Stimulated activated memory B cell treated with anti-CD40 and anti-IgM and Interleukin-4, amounts not matched to agents 10 μg/mL and 1 μg/mL and 100 μg/mL, for 72 hours (primary cell): ENCODE measurements around the gene PRKD3.

Experiments
- ATAC-seq: fragments of 150-1000 bp; cut with Tn5 transposase; 2 replicates; pipeline ENCODE4 v1.10.0; 2021
- H3K27ac Mint-ChIP-seq: one replicate; pipeline ENCODE4 v1.8.0; 2022; ENCODE audit warnings: mild to moderate bottlenecking, mixed read lengths
- H3K27me3 Mint-ChIP-seq: one replicate; pipeline ENCODE4 v1.8.0; 2022; ENCODE audit warnings: mixed read lengths
- H3K36me3 Mint-ChIP-seq: one replicate; pipeline ENCODE4 v1.8.0; 2022; ENCODE audit warnings: mixed read lengths
- H3K4me1 Mint-ChIP-seq: one replicate; pipeline ENCODE4 v1.8.0; 2022; ENCODE audit warnings: mixed read lengths
- H3K4me3 Mint-ChIP-seq: one replicate; pipeline ENCODE4 v1.8.0; 2022; ENCODE audit warnings: mild to moderate bottlenecking, moderate library complexity, mixed read lengths
- H3K9me3 Mint-ChIP-seq: one replicate; pipeline ENCODE4 v1.8.0; 2022; ENCODE audit warnings: mixed read lengths

PRKD3 gene

DNA sequence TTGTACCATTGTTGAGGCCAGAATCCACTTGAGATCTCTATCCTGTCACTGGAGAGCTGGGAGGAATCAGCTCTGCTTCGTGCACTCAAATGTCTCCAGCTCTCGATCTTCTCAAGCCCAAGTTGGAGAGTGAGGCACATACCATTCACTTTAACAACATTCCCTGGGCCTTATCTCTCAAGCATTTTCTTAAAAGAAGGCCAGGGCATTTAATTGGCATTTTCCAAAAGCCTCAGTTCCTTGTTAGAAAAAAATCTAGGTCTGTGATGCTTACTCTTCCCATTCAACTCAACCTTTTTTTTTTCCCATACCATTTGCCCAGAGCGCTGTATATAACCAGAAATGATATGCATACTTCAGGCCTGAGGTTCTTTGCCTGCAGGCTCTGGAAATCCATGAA is 29.9 kb upstream of the PRKD3 start:
- Mint-ChIP-seq H3K4me3 (no peak overlapping the region), H3K27ac (no peak overlapping the region), H3K36me3 (no peaks in the 10 kb centered on the region), H3K4me1 (peaks cover 19% of the 10 kb centered on the region), H3K9me3 (no peaks in the 10 kb centered on the region), H3K27me3 (peaks cover 8% of the 10 kb centered on the region)
- ATAC-seq, result no peak

DNA sequence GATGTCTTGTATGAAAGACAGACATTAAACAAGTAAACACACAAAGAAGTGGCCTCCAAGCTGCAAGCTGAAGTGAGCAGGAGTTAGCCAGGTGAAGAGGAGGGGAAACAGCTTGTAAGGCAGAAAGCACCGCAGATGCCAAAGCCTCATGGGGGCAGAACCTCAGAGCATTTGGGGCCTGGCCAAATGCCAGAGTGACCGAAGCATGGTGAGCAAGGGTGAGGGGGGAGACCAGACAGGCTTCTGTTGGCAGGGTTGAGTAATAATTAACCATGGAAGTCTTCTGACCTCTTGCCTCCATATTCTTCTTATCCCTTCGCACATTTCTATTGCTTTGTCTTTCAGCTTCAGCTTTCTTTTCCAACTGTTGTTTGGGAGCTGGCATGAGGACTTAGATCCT is 25.4 kb upstream of the PRKD3 start:
- Mint-ChIP-seq H3K36me3 (no peaks in the 10 kb centered on the region), H3K4me3 (peak overlapping the region; percentile 8), H3K27me3 (peaks cover 8% of the 10 kb centered on the region), H3K27ac (peak overlapping the region; percentile 26), H3K4me1 (peaks cover 27% of the 10 kb centered on the region), H3K9me3 (no peaks in the 10 kb centered on the region)
- ATAC-seq, result peak; percentile 95

DNA sequence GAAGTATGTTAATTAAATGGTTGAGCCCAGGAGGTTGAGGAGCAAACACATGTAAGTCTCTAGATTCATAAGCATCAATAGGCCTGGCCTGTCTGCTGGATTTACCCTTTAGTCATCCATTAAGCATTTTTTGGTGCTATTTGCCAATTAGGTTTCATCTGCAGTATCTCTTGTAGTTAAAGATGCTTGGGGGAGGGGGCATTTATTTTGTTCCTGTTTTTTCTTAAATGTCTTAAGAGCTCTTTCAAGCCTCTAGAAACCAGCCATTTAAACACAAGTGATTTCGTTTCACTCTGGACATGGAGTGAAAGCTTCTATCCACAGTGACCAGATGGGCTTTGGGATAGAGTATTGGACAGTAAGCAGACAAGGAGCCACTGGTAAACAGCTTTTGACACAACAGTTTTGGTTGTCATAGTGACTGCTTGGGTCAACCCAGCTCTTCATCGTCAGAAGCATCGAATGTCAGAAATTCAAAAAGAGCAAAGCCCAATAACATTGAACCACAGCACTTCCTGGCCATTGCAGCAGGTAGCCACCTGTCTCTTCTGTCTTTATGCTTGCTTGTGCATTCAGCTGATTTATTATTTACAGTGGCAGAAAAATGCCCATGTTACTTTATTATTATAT is 24.7 kb upstream of the PRKD3 start:
- Mint-ChIP-seq H3K4me1 (peaks cover 32% of the 10 kb centered on the region), H3K4me3 (no peak overlapping the region), H3K36me3 (no peaks in the 10 kb centered on the region), H3K9me3 (no peaks in the 10 kb centered on the region), H3K27ac (peak overlapping the region; percentile 26), H3K27me3 (peaks cover 8% of the 10 kb centered on the region)
- peak; percentile 34 for ATAC-seq

DNA sequence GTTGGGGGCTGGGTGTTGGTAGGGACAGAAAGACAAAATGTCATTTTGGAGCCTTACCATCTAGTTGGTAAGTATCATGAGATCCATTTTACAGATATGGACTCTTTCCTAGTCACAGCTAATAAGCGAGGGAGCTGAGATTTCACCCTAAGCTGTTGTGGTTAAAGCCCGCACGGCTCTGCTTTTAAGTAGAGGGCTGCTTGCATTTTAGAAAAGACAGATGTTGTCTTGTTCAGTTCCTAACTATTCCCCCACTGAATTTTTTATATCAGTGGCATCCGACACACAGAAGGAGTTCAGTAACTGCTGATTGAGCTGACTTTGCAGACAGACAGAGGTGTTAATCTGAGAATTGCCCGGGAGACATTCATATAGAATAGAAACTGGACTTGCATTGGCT is 23.5 kb upstream of the PRKD3 start:
- Mint-ChIP-seq H3K27ac (no peak overlapping the region), H3K4me3 (no peak overlapping the region), H3K9me3 (no peaks in the 10 kb centered on the region), H3K4me1 (peaks cover 38% of the 10 kb centered on the region), H3K27me3 (no peaks in the 10 kb centered on the region), H3K36me3 (no peaks in the 10 kb centered on the region)
- ATAC-seq, result no peak

DNA sequence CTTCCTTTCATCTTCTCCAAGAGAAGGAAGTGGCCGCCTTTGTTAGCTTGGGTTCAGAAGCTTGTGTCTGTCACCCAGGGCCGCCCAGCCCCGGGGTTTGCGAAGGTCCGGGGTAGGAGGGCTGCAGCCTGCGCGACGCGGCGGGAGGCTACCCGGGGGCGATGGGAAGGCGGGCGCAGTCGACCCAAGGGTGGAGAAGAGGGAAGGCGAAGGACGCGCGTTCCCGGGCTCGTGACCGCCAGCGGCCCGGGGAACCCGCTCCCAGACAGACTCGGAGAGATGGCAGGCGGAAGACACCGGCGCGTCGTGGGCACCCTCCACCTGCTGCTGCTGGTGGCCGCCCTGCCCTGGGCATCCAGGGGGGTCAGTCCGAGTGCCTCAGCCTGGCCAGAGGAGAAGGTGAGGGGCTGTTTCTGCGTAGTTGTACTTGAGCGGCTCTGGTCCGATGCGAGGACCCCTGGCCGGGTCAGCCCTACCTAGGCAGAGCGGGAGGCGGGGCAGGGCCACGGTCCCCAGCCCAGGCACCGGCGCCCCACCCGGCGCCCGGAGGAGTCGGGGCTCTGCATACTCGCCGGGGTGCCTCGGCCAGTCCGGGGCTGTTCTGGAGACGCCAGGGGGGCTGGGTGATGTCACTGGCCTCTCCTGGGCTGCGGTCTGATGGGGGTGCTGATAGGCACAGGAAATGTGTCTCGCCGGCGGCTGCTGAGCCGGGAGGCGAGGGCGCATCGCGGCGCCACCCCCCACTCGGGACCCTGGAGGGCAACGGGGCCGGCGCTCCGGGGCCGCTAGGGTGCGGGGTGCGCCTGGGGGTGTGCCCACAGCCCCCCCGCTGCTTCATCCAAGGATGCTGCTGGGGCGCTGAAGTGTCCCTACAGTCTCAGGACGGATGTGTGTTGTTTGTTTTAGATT is 20.1 kb upstream of the PRKD3 start, which contains the start of gene QPCT:
Gene QPCT (plus strand): TSS at position 178 of the 909 bp plus-strand sequence. CDS start 102 bp downstream, at position 280.
- no peaks in the 10 kb centered on the region for H3K9me3 Mint-ChIP-seq
- H3K4me3 Mint-ChIP-seq, result peak within 1 kb of the TSS; percentile 87
- no peaks in the 10 kb centered on the region for H3K36me3 Mint-ChIP-seq
- peak; percentile 89 for ATAC-seq
- H3K4me1 Mint-ChIP-seq, result peaks cover 26% of the 10 kb centered on the region
- no peaks in the 10 kb centered on the region for H3K27me3 Mint-ChIP-seq
- H3K27ac Mint-ChIP-seq, result peak within 1 kb of the TSS; percentile 85

DNA sequence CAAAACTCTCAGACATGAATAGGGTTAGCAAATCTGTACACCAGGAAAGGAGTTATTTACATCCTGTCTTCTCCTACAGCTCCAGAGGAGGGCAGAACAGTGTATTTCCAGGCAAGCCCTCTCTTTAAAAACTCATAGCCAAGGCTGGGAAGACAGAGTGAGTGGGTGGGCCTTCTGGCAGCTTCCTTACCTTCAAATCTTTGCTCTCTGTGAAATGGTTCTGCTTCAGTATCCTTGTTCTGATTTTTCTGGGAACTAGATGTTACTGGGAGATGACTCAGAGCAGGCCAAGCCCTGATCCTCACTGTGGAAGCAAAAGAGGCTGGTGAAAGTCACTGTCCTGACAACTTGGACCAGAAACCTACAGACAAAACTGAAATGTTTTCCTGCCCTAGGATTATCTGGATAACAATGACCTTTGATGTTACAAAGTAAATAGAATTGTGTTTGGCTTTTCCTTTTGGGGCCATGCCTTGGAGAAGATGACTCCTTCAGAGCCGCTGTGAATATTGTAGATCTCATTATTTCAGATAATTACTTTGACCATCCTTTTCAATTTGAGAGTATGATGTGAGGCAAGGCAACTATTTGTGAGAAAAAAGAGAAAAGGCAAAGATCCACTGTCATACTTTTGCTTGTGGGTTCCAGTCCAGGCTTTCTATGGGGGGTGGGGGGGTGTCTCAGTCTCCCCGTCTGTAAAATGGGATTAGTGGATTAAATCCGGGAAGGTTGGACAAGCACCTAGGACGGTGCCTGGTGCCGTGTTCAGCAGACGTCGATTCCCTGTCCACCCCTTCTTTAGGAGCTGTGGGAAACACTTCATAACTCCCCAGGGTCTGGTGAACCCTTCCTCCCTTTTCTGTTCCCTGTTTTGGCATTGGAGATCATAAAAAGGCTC is 19.2 kb upstream of the PRKD3 start:
- no peaks in the 10 kb centered on the region for H3K9me3 Mint-ChIP-seq
- no peaks in the 10 kb centered on the region for H3K36me3 Mint-ChIP-seq
- H3K27ac Mint-ChIP-seq, result peak overlapping the region; percentile 85
- H3K27me3 Mint-ChIP-seq, result no peaks in the 10 kb centered on the region
- ATAC-seq, result no peak
- peaks cover 17% of the 10 kb centered on the region for H3K4me1 Mint-ChIP-seq
- peak overlapping the region; percentile 87 for H3K4me3 Mint-ChIP-seq

DNA sequence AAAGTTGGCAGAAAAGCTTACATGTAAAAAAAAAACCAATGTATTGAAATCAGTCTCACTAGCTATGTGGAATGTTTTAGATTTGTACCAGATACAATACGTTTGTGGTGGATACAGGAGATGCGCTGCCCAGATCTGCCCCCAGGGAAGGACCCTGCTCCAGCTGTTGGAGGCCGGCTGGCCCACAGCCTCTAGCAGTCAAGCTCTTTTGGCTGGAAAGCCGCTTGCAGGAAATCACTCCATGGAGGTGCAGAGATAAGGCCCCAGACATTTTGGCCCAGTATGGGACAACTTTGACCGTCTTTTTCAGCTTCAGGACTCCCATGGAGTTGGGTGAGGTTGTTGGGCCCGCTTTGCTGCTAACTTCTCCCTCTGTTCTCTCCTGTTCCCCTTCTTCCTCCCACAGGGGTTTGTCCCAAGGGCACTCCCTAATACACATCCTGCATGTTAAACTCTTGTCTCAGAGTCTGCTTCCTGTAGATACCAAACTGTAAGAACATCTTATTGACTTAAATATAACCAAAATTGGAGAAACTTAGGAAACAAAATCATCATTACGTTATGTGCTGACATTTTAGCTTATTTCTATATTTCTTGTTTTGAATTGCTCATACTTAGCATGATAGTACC is 18.1 kb upstream of the PRKD3 start:
- no peak overlapping the region for H3K4me3 Mint-ChIP-seq
- H3K27me3 Mint-ChIP-seq, result no peaks in the 10 kb centered on the region
- no peaks in the 10 kb centered on the region for H3K9me3 Mint-ChIP-seq
- H3K4me1 Mint-ChIP-seq, result peaks cover 17% of the 10 kb centered on the region
- H3K36me3 Mint-ChIP-seq, result no peaks in the 10 kb centered on the region
- no peak overlapping the region for H3K27ac Mint-ChIP-seq
- ATAC-seq, result no peak

DNA sequence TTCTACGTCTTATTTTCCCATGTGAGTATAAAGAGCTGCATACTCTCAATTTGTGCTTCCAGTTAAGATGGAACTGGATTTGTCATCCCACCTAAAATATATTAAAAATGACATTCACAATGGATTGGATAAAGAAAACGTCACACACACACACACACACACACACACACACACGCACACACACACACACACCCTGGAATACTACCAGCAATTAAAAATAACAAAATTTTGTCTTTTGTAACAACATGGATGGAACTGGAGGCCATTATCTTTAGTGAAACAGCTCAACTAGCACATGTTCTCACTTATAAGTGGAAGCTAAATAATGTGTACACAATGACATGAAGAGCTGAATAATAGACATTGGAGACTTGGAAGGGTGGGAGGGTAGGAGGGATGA is 16.0 kb upstream of the PRKD3 start:
- no peaks in the 10 kb centered on the region for H3K9me3 Mint-ChIP-seq
- H3K27ac Mint-ChIP-seq, result no peak overlapping the region
- H3K4me3 Mint-ChIP-seq, result no peak overlapping the region
- no peaks in the 10 kb centered on the region for H3K36me3 Mint-ChIP-seq
- H3K27me3 Mint-ChIP-seq, result no peaks in the 10 kb centered on the region
- peaks cover 17% of the 10 kb centered on the region for H3K4me1 Mint-ChIP-seq
- ATAC-seq, result no peak

DNA sequence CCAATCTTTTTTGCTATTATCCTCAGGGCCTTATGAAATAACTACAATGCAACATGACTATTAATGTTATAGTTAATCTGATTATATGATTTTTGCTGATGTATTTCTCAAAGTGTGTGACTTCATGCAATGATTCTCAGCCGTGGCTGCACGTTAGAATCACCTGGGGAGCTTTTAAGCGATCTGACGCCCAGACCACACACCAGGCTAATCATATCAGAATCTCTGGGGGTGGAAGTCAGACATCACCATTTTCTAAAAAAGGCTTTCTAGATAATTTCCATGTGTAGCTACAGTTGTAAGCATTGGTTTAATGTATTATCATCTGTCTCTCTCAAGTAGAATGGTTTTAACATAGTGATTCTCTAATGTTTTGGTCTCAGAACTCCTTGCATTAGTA is 14.3 kb upstream of the PRKD3 start:
- H3K27ac Mint-ChIP-seq, result no peak overlapping the region
- no peaks in the 10 kb centered on the region for H3K27me3 Mint-ChIP-seq
- H3K36me3 Mint-ChIP-seq, result no peaks in the 10 kb centered on the region
- H3K4me3 Mint-ChIP-seq, result no peak overlapping the region
- H3K9me3 Mint-ChIP-seq, result no peaks in the 10 kb centered on the region
- peaks cover 3% of the 10 kb centered on the region for H3K4me1 Mint-ChIP-seq
- ATAC-seq, result no peak

DNA sequence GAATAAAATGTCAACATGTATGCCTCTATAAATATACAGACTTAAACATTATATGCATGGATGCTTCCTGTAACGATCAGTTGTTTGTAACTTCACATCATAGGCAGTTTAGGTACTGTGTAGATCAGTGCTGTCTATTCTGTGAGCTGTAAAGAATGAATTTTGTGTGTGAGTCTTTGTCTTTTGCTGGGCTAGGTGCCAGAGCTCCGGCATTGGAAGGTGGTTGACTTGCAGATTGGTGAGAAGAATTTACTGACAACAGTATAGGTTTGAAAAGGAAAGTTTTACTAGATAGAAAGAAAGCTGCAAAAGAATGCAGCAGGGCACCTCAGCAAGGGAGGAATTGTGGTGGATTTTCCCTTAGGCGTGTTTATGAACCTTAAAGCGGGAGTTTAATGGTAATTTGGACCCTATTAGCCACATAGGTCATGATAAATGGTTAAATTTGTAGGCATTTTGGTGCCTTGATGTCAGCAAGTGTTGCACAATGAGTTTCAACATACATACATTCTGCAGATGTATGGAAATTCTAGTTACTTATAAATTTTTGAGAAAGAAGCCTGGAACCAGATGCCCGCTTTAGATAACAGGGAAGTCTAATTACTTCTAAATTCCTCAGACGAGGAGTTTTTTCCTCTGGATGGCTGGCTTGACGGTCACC is 13.1 kb upstream of the PRKD3 start:
- Mint-ChIP-seq H3K36me3 (no peaks in the 10 kb centered on the region), H3K4me3 (no peak overlapping the region), H3K4me1 (peaks cover 13% of the 10 kb centered on the region), H3K9me3 (no peaks in the 10 kb centered on the region), H3K27ac (no peak overlapping the region), H3K27me3 (no peaks in the 10 kb centered on the region)
- ATAC-seq, result no peak

DNA sequence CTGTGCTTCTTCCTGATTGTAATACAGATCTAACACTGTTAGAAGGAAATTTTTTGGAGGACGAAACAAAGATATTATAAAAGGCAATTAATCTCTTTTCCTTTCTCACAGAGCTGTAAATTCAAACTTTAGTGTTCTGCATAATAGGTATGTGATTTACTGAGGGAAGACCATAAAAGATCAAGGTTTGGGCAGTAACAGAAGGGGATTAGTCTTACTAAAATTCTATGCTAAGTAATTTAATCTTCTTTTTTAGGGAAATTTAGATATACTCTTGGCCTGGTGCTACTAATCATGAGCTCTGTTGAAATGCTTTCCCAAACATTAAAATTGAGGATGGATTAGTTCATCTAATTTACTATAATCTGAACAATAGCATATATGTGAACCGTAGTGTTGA is 11.0 kb upstream of the PRKD3 start:
- Mint-ChIP-seq H3K9me3 (no peaks in the 10 kb centered on the region), H3K27ac (no peak overlapping the region), H3K27me3 (no peaks in the 10 kb centered on the region), H3K36me3 (no peaks in the 10 kb centered on the region), H3K4me3 (no peak overlapping the region), H3K4me1 (peaks cover 14% of the 10 kb centered on the region)
- no peak for ATAC-seq

DNA sequence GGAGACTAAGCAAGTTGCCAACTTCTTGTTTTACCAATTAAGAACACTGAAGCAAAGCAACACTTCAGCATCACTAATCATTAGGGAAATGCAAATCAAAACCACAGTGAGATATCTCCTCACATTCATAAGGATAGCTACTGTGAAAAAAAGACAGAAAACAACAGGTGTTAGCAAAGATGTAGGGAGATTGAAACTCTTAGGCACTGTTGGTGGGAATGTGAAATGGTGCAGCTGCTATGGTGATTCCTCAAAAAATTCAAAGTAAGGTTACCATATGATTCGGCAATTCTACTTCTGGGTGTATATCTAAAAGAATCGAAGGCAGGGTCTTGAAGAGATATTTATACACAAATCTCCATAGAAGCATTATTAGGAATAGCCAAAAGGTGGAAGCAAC is 8.6 kb upstream of the PRKD3 start:
- no peak overlapping the region for H3K27ac Mint-ChIP-seq
- no peak for ATAC-seq
- H3K27me3 Mint-ChIP-seq, result no peaks in the 10 kb centered on the region
- no peaks in the 10 kb centered on the region for H3K36me3 Mint-ChIP-seq
- peaks cover 14% of the 10 kb centered on the region for H3K4me1 Mint-ChIP-seq
- no peaks in the 10 kb centered on the region for H3K9me3 Mint-ChIP-seq
- H3K4me3 Mint-ChIP-seq, result no peak overlapping the region

DNA sequence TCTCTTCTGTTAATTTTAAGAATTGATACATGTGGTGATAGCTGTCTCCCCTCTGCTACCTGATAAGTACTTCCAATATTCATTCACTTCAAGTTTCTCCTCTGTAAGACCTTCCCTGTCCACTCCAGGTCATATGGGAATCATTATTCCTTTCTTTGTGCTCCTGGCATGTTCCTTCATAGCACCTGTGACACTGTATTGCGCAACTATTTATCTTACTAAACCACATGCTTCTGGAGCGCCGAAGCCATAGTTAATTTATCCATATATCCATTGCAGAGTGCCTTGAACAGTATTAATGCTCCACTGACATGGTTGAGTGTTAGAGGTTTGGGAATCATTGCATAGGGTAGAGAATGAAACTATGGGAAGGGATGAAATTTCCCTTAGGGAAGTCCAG is 7.9 kb upstream of the PRKD3 start:
- ATAC-seq, result no peak
- no peak overlapping the region for H3K27ac Mint-ChIP-seq
- peaks cover 14% of the 10 kb centered on the region for H3K4me1 Mint-ChIP-seq
- H3K36me3 Mint-ChIP-seq, result no peaks in the 10 kb centered on the region
- H3K4me3 Mint-ChIP-seq, result no peak overlapping the region
- no peaks in the 10 kb centered on the region for H3K27me3 Mint-ChIP-seq
- H3K9me3 Mint-ChIP-seq, result no peaks in the 10 kb centered on the region

DNA sequence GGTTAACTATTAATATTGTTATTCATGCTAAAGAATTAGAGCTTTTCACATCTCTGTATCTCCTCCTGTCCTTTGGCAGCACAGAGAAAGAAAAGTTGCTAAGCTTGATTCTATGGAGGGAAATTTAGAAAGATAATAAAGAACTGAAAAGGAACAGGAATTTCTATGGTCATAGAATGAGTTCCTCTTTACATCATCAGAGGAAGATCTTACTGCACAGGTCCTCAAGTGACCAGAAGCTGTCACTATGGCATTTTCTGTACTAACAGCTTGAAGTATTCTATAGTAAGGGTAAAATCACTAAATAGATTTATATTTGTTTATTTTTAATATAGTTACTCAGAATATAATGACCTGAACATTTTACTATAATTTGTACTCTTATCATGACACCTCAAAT is 6.0 kb upstream of the PRKD3 start:
- ATAC-seq, result no peak
- Mint-ChIP-seq H3K9me3 (no peaks in the 10 kb centered on the region), H3K27me3 (no peaks in the 10 kb centered on the region), H3K27ac (no peak overlapping the region), H3K4me1 (peaks cover 17% of the 10 kb centered on the region), H3K36me3 (no peaks in the 10 kb centered on the region), H3K4me3 (no peak overlapping the region)
